SJSA1 (cell line): ENCODE data around the gene MAN1C1. TPM values are rescaled to one million over a fixed set of nuclear protein-coding genes. Genes with fewer than 3 reads are reported as not detected.

Experiments used
- DNase-seq, 2 experiments: peaks; one replicate each; pipeline ENCODE4 v3.0.0-alpha.2; 2015 to 2020; ENCODE audit warnings: low spot score in 2 of 2, low read depth in 1 of 2
- H3K27ac ChIP-seq: fragments of 250-450 bp; sonication (Bioruptor Pico); 2 replicates; pipeline ENCODE4 v1.5.1; 2020; ENCODE audit warnings: mild to moderate bottlenecking, moderate library complexity
- H3K27me3 ChIP-seq: fragments of 250-450 bp; sonication (Bioruptor Pico); replicated peaks from 2 replicates; pipeline ENCODE4 v1.5.1; 2020; ENCODE audit warnings: mild to moderate bottlenecking, moderate library complexity
- H3K36me3 ChIP-seq: fragments of 250-450 bp; sonication (Bioruptor Pico); 2 replicates; pipeline ENCODE4 v1.5.1; 2020; ENCODE audit warnings: mild to moderate bottlenecking
- H3K4me1 ChIP-seq: fragments of 250-450 bp; sonication (Bioruptor Pico); replicated peaks from 2 replicates; pipeline ENCODE4 v1.6.1; 2021; ENCODE audit warnings: mild to moderate bottlenecking
- H3K4me3 ChIP-seq: fragments of 250-450 bp; sonication (Bioruptor Pico); 2 replicates; pipeline ENCODE4 v1.5.1; 2020; ENCODE audit warnings: mild to moderate bottlenecking
- H3K9me3 ChIP-seq: fragments of 250-450 bp; sonication (Bioruptor Pico); replicated peaks from 2 replicates; pipeline ENCODE4 v1.5.1; 2020; ENCODE audit warnings: mild to moderate bottlenecking
- total RNA-seq: library from RNA; depleted of rRNA; stranded (reverse); fragments of >200 nt; shearing (Covaris generic); gene quantifications from 2 replicates; pipeline ENCODE4 v1.2.3, GENCODE V29; 2014

Gene MAN1C1
- total RNA-seq, 1 experiment from 2014 or later: not detected

GRCh38 chr1:25750923-25751605, 134.5 kb downstream of the MAN1C1 start:
- no peaks in the 10 kb centered on the region for H3K4me1 ChIP-seq
- no peaks in the 10 kb centered on the region for H3K9me3 ChIP-seq
- DNase-seq: no peak
- no peak overlapping the region for H3K4me3 ChIP-seq
- H3K36me3 ChIP-seq: no peaks in the 10 kb centered on the region
- H3K27me3 ChIP-seq: no peaks in the 10 kb centered on the region
- H3K27ac ChIP-seq: no peak overlapping the region

DNA sequence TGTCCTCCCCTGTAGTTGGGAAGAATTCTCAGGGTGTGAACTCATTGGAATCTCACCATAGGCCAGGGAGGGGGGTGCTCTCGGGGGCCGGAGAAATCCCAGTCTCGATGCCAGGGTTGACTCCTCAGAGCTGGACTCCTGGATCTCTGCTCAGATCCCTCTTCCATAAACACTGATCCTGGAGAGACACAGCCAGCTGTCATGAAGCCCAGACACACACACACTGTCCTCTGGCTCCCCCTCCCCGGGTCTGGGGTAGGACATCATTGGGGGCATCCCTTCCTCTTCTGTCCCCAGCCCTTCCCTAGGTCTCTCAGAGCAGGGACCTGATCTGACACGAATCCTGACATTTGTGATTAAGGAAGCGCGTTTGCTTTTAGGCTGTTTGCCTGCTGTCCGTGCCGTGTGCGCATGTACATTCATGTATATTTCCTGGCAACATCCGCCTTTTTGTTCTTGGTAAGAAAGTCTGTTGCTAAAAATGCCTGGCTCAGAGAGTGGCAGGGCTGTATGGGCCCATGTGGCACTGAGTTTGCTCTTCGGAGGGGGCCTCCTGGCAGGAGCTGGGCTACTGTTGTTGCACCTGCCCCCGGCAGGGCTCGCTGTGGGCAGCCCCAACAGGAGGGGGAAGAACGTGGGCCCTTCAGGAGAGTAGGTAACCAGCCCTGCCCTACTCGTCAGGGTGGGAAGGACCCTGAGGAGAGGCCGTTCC, 138.0 kb downstream of the MAN1C1 start:
- Histone ChIP-seq H3K27ac (no peak overlapping the region), H3K36me3 (no peaks in the 10 kb centered on the region), H3K4me1 (no peaks in the 10 kb centered on the region), H3K27me3 (no peaks in the 10 kb centered on the region; the same call in 1 of the 2 replicates), H3K4me3 (no peak overlapping the region), H3K9me3 (no peaks in the 10 kb centered on the region)
- no peak for DNase-seq

DNA sequence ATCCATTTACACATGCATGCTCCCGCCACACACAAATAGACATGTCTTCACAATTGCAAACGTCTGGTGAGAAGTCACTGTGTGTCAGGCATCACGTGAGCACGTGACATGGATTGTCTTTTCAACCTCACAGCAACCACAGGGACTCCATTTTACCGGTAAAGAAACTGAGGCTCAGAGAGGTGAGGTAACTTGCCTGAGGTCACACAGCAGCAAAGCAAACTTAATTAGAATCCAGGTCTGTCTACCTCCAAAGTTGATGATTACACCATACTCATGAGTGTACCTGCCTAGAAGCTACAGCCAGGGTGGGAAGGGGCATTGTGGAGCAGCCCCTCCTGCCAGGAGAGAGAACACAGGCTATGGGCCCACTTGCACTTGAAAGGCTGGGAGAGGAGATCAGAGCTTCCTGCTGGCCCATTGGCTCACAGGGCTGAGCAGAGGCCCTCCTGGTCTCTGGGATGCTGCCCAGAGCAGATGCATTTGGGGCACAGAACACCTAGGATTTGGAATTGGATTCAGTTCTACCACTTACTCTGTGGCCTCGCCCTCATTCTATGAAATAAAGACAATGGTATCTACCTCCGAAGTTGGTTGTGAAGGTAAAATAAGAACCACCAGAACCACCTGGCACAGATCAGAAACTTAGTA, 139.0 kb downstream of the MAN1C1 start:
- Histone ChIP-seq H3K9me3 (no peaks in the 10 kb centered on the region), H3K27ac (no peak overlapping the region), H3K36me3 (no peaks in the 10 kb centered on the region), H3K4me3 (no peak overlapping the region), H3K27me3 (no peaks in the 10 kb centered on the region; the same call in 1 of the 2 replicates), H3K4me1 (no peaks in the 10 kb centered on the region)
- DNase-seq: no peak

- Histone ChIP-seq H3K4me1 (no peaks in the 10 kb centered on the region), H3K36me3 (no peaks in the 10 kb centered on the region), H3K9me3 (no peaks in the 10 kb centered on the region), H3K4me3 (no peak overlapping the region), H3K27ac (no peak overlapping the region), H3K27me3 (no peaks in the 10 kb centered on the region; the same call in 1 of the 2 replicates)
- no peak for DNase-seq
Observed at GRCh38 chr1:25756215-25756614, 139.6 kb downstream of the MAN1C1 start.

DNA sequence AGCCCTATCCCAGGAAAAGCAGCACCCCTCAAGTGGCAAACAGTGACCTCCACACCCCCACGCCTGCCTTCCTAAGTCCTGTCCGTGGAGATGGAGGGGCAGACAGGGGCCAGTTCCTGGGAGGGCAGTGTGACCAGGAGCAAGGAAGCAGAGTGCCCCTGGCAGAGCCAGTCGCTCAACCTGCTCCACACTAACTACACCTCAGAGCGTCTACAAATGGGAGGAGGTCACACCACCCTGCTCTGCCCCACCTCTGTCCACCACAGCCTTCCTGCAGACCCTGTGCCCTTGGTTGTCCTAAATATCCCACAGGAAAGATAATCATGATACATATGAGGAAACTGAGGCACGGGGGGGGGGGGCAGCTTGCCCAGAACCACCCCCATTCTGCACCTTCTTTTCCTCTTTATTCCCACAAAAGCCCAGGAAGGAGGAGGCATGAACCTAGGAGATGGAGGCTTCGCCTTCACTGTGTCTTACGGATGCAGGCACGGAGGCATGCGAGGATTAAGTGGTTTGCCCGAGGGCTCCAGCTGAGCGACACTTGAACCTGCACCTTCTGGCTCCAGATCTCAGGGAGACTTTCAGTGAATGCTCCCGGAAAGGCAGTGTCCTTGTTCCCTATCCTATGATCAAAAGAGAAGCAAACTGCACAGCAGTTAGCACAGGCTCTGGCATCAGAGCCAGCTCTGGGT, 140.7 kb downstream of the MAN1C1 start:
- no peak for DNase-seq
- H3K27ac ChIP-seq: no peak overlapping the region
- H3K36me3 ChIP-seq: no peaks in the 10 kb centered on the region
- H3K9me3 ChIP-seq: no peaks in the 10 kb centered on the region
- no peaks in the 10 kb centered on the region for H3K4me1 ChIP-seq
- no peak overlapping the region for H3K4me3 ChIP-seq
- H3K27me3 ChIP-seq: no peaks in the 10 kb centered on the region; the same call in 1 of the 2 replicates

- H3K27me3 ChIP-seq: no peaks in the 10 kb centered on the region; the same call in 1 of the 2 replicates
Observed at GRCh38 chr1:25757846-25758185, 141.2 kb downstream of the MAN1C1 start.

GRCh38 chr1:25758466-25759070, 142.0 kb downstream of the MAN1C1 start:
- Histone ChIP-seq H3K4me3 (no peak overlapping the region), H3K4me1 (no peaks in the 10 kb centered on the region), H3K36me3 (no peaks in the 10 kb centered on the region), H3K27me3 (no peaks in the 10 kb centered on the region; the same call in 1 of the 2 replicates), H3K27ac (no peak overlapping the region), H3K9me3 (no peaks in the 10 kb centered on the region)
- no peak for DNase-seq

More at GRCh38 chr1:25757846-25758185, 141.2 kb downstream of the MAN1C1 start:
- H3K9me3 ChIP-seq: no peaks in the 10 kb centered on the region
- H3K4me1 ChIP-seq: no peaks in the 10 kb centered on the region
- H3K4me3 ChIP-seq: no peak overlapping the region
- H3K36me3 ChIP-seq: no peaks in the 10 kb centered on the region
- no peak for DNase-seq
- H3K27ac ChIP-seq: no peak overlapping the region

DNA sequence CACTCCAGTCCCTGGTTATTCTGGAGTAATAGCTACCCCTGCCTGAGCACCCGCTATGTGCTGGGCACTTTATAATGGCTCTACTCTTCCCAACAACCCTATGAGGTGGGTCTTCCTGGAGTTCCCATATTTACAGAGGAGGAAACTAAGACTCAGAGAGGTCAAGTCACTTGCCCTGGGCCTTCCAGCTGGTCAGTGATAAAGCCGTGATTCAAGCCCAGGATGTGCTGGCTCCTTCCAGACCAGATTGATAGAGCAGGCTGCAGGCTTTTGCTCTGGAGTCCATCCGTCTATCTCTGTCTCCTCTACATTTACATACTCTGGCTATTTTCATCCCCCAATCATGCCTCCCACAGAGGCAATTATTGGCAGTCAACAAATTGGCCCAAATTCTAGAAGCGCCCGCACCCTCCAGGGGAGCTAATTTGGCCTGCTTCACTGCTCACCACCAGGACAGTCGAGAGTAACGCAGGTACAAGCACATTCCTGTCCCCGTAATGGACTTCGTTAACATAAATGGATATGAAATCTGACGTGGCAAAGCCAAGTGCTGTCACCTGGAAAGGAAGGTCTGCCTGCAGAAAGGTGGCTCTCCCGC, 143.6 kb downstream of the MAN1C1 start:
- H3K4me3 ChIP-seq: no peak overlapping the region
- no peaks in the 10 kb centered on the region for H3K36me3 ChIP-seq
- H3K27ac ChIP-seq: no peak overlapping the region
- no peaks in the 10 kb centered on the region; the same call in 1 of the 2 replicates for H3K27me3 ChIP-seq
- H3K4me1 ChIP-seq: no peaks in the 10 kb centered on the region
- no peak for DNase-seq
- no peaks in the 10 kb centered on the region for H3K9me3 ChIP-seq

GRCh38 chr1:25760871-25761270, 144.3 kb downstream of the MAN1C1 start:
- Histone ChIP-seq H3K4me3 (no peak overlapping the region), H3K4me1 (no peaks in the 10 kb centered on the region), H3K27me3 (no peaks in the 10 kb centered on the region; the same call in 1 of the 2 replicates), H3K27ac (no peak overlapping the region), H3K36me3 (no peaks in the 10 kb centered on the region), H3K9me3 (no peaks in the 10 kb centered on the region)
- no peak for DNase-seq

DNA sequence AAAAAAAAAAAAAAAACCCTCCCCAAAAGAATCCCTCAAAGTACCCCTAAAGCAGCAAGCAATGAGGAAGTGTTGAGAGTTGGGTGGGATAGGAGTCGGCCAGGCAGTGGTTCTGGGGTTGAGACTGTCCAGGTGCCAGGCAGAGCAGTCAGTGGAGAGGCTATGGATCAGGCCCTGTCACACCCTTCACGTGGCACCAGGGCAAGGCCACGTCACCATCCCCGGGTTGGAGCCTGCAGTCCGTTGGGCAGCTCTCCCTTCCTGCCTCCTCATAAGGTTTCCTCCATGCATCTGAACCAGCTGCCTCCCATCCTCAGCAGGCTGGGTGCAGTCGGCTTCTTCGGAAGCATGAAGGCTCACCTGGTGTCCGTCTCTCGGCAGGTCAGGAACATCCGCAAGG, 146.9 kb downstream of the MAN1C1 start:
- H3K9me3 ChIP-seq: no peaks in the 10 kb centered on the region
- H3K27ac ChIP-seq: no peak overlapping the region
- no peak for DNase-seq
- no peak overlapping the region for H3K4me3 ChIP-seq
- H3K4me1 ChIP-seq: no peaks in the 10 kb centered on the region
- H3K27me3 ChIP-seq: no peaks in the 10 kb centered on the region
- no peaks in the 10 kb centered on the region for H3K36me3 ChIP-seq

- Histone ChIP-seq H3K27me3 (no peaks in the 10 kb centered on the region), H3K4me1 (no peaks in the 10 kb centered on the region), H3K4me3 (no peak overlapping the region), H3K9me3 (no peaks in the 10 kb centered on the region), H3K27ac (no peak overlapping the region), H3K36me3 (no peaks in the 10 kb centered on the region)
- DNase-seq: no peak
Observed at GRCh38 chr1:25765136-25765922, 148.7 kb downstream of the MAN1C1 start.

DNA sequence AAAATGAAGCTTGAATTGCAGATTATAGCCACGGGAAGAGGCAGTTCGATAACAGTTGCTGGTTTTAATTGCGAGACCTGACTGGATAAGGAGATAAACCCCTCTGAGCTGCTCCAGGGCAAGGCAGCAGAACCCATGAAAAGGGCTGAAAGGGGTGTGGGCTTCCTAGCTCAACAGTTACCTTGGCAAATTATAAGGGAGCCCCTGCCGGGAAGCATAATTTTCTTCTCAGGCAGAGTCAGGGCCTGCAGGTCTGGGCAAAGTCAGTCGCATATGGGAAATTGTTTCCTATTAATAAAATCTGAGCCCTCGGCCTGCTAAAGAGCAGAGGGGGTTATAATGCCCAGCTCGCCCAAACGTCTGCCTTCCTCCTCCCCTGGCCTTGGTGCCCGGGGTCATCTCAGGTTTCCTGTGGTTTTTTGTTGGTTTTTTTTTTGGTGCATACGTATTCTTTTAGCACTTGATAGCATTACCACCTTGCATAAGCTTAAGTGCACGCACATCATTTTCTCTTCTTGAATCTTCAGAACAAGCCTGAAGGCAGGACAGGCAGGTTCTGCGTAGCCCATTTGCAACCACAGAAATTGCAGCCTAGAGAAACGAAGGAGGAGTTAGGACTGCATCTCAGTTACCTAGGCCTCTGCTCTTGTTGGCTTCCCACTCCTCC, 149.5 kb downstream of the MAN1C1 start:
- Histone ChIP-seq H3K27ac (no peak overlapping the region), H3K36me3 (no peaks in the 10 kb centered on the region), H3K4me3 (no peak overlapping the region), H3K4me1 (no peaks in the 10 kb centered on the region), H3K27me3 (no peaks in the 10 kb centered on the region), H3K9me3 (no peaks in the 10 kb centered on the region)
- DNase-seq: no peak
